Nephron progenitor cell (in vitro differentiated cells): ENCODE measurements around the gene TMEM41B.

ENCODE experiments used
- DNase-seq: peaks from one replicate; pipeline ENCODE4 v3.0.0; 2021
- H3K27ac Mint-ChIP-seq: 2 replicates; pipeline ENCODE4 v1.8.0; 2021; ENCODE audit warnings: mild to moderate bottlenecking, moderate library complexity, mixed read lengths
- H3K27me3 Mint-ChIP-seq: 2 replicates; pipeline ENCODE4 v1.8.0; 2021; ENCODE audit warnings: mild to moderate bottlenecking, low read depth, mixed read lengths; ENCODE audit not compliant: poor library complexity
- H3K36me3 Mint-ChIP-seq: 2 replicates; pipeline ENCODE4 v1.8.0; 2021; ENCODE audit warnings: low read depth, mixed read lengths
- H3K4me1 Mint-ChIP-seq: 2 replicates; pipeline ENCODE4 v1.8.0; 2021; ENCODE audit warnings: mixed read lengths
- H3K4me3 Mint-ChIP-seq: 2 replicates; pipeline ENCODE4 v1.8.0; 2021; ENCODE audit warnings: mild to moderate bottlenecking, moderate library complexity, mixed read lengths
- H3K9me3 Mint-ChIP-seq: 2 replicates; pipeline ENCODE4 v1.8.0; 2021; ENCODE audit warnings: mild to moderate bottlenecking, moderate library complexity, mixed read lengths
- CTCF ChIP-seq: fragments of 200-600 bp; sonication (generic); IDR thresholded peaks from 2 replicates; pipeline ENCODE4 v1.5.0; 2021; ENCODE audit warnings: antibody characterized with exemption

TMEM41B gene

GRCh38 chr11:9347100-9347499 lies 32.7 kb upstream of the TMEM41B start:
- H3K27ac Mint-ChIP-seq: no peak overlapping the region
- no peaks in the 10 kb centered on the region for H3K9me3 Mint-ChIP-seq
- H3K4me3 Mint-ChIP-seq: no peak overlapping the region
- DNase-seq: no peak
- peaks cover 7% of the 10 kb centered on the region for H3K27me3 Mint-ChIP-seq
- H3K36me3 Mint-ChIP-seq: no peaks in the 10 kb centered on the region
- no peak for TF ChIP-seq CTCF
- peaks cover 12% of the 10 kb centered on the region for H3K4me1 Mint-ChIP-seq

- no peak for TF ChIP-seq CTCF
- DNase-seq: no peak
- Mint-ChIP-seq H3K4me1 (peaks cover 12% of the 10 kb centered on the region), H3K27me3 (peaks cover 10% of the 10 kb centered on the region), H3K4me3 (no peak overlapping the region), H3K27ac (no peak overlapping the region), H3K9me3 (no peaks in the 10 kb centered on the region), H3K36me3 (no peaks in the 10 kb centered on the region)
These were observed 29.8 kb upstream of the TMEM41B start for GRCh38 chr11:9344061-9344680.

GRCh38 chr11:9341638-9342178 lies 27.3 kb upstream of the TMEM41B start:
- H3K27me3 Mint-ChIP-seq: peaks cover 3% of the 10 kb centered on the region
- DNase-seq: no peak
- no peak overlapping the region for H3K27ac Mint-ChIP-seq
- no peaks in the 10 kb centered on the region for H3K9me3 Mint-ChIP-seq
- H3K4me1 Mint-ChIP-seq: peaks cover 12% of the 10 kb centered on the region
- no peak overlapping the region for H3K4me3 Mint-ChIP-seq
- TF ChIP-seq CTCF: no peak
- H3K36me3 Mint-ChIP-seq: no peaks in the 10 kb centered on the region

GRCh38 chr11:9332655-9333054 lies 18.3 kb upstream of the TMEM41B start:
- no peak overlapping the region for H3K27ac Mint-ChIP-seq
- H3K36me3 Mint-ChIP-seq: no peaks in the 10 kb centered on the region
- H3K4me3 Mint-ChIP-seq: no peak overlapping the region
- no peak for DNase-seq
- no peak for TF ChIP-seq CTCF
- H3K27me3 Mint-ChIP-seq: peaks cover 3% of the 10 kb centered on the region
- peaks cover 6% of the 10 kb centered on the region for H3K9me3 Mint-ChIP-seq
- H3K4me1 Mint-ChIP-seq: no peaks in the 10 kb centered on the region

- no peak for DNase-seq
- H3K36me3 Mint-ChIP-seq: no peaks in the 10 kb centered on the region
- H3K9me3 Mint-ChIP-seq: peaks cover 6% of the 10 kb centered on the region
- peak overlapping the region; percentile 19 for H3K27ac Mint-ChIP-seq
- H3K4me1 Mint-ChIP-seq: no peaks in the 10 kb centered on the region
- H3K4me3 Mint-ChIP-seq: no peak overlapping the region
- TF ChIP-seq CTCF: no peak
- peaks cover 3% of the 10 kb centered on the region for H3K27me3 Mint-ChIP-seq
These were observed 16.3 kb upstream of the TMEM41B start for GRCh38 chr11:9330387-9331384.
